Measurements from ENCODE around the gene CD38.
"Not testable (repeated sequence)": the region's sequence is repeated elsewhere in the genome, so short reads cannot be mapped to it uniquely, and the experiment has no call there.

Gene CD38

DNA sequence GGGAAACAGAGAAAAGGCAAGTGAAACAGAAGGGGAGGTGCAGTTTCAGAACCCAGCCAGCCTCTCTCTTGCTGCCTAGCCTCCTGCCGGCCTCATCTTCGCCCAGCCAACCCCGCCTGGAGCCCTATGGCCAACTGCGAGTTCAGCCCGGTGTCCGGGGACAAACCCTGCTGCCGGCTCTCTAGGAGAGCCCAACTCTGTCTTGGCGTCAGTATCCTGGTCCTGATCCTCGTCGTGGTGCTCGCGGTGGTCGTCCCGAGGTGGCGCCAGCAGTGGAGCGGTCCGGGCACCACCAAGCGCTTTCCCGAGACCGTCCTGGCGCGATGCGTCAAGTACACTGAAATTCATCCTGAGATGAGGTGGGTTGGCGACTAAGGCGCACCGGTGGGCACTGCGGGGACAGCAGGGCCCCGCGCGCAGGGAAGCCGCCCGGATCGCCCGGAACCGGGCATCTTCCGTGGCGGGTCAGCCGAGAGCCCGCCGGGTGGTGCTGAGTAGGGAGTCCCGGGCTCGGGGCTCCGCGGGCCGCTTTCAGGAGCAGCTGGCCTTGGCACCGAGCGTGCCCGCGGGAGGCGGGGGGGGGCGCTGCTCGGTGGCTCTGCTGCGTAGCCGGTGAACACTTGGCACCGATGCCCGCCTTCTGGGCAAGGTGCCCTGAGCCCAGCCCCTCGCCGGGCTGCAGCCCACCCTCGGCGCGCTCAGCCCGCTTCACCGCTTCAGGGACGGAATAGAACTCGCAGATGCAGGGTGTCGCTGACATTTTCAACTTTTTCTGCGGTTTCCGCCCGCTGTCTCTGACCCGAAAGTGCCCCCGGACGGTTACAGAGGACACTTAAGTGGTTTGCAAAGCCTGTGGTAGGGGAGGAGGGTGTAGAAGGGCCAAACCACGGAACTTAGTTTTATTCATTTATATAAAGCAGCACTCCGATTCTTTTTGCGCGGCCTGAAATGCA, at the start of gene CD38:
TSS of gene CD38 (plus strand) at position 40 of the 953 bp plus-strand sequence. CDS start at position 127, 87 bp downstream.
- peak; percentile 33 for DNase-seq (ENCODE audit: low read depth)

DNA sequence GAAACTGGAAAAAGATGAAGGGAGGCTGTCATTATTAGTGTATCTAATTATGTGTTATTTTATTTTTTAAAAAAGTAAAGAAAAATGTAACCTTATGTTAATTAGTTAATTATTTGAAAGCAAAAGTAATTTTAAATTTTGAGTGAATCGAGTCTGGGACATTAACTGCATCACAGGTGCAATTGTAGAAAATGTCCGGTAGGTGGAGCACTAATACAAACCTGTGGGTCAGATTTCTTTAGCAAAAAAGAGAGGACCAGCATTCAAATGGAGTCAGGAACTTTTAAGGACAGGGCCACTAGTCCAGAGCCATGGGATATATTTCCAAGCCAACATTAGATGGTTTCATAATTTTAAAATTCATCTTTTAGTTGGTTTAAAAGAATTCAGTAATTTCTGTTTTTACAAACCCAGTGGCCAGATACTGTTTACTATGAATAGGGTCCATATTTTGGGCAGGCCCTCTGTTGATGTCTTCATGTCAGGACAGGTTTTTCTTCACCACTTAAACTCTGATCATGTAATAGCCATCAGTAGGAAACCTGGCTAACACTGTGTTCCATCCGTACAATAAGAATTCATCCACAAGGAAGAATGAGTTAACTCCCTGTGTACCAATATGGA, 48.1 kb upstream of the CD38 start:
- DNase-seq (ENCODE audit: low read depth): peak; percentile 38

DNA sequence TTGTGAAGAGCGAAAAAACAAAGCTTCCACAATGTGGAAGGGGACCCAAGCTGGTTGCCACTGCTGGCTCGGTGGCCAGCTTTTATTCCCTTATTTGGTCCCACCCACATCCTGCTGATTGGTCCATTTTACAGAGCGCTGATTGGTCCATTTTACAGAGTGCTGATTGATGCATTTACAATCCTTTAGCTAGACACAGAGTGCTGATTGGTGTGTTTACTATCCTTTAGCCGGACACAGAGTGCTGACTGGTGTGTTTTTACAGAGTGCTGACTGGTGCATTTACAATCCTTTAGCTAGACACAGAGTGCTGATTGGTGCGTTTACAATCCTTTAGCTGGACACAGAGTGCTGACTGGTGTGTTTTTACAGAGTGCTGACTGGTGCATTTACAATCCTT, 45.1 kb upstream of the CD38 start:
- DNase-seq (ENCODE audit: low read depth): not testable (repeated sequence)

GRCh38 chr4:15735536-15735935, 42.6 kb upstream of the CD38 start:
- no peak for DNase-seq (ENCODE audit: low read depth)

GRCh38 chr4:15736514-15737050, 41.5 kb upstream of the CD38 start:
- no peak for DNase-seq (ENCODE audit: low read depth)

GRCh38 chr4:15737255-15737654, 40.9 kb upstream of the CD38 start:
- DNase-seq (ENCODE audit: low read depth): no peak

GRCh38 chr4:15738877-15739276, 39.3 kb upstream of the CD38 start:
- DNase-seq (ENCODE audit: low read depth): peak; percentile 63

- no peak for DNase-seq (ENCODE audit: low read depth)
Observed at GRCh38 chr4:15740764-15741404, 37.2 kb upstream of the CD38 start.

DNA sequence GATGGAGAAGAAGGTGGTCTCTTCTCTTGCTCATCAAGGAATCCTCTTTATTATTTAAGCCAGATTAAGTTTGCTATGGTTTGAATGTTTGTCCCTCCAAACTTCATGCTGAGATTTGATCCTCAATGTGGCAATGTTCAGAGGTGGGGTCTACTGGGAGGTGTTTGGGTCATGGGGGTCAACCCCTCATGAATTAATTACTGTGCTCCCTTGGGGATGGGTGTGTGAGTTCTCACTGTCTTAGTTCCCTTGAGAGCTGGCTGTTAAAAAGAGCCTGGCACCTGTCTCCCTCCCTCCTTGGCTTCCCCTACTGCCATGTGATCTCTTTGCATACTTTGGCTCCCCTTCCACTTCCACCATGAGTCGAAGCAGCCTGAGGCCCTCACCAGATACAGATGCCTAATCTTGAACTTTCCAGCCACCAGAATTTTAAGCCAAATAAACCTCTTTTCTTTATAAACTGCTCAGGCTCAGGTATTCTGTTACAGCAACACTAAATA, 36.0 kb upstream of the CD38 start:
- no peak for DNase-seq (ENCODE audit: low read depth)

GRCh38 chr4:15742637-15743036, 35.5 kb upstream of the CD38 start:
- no peak for DNase-seq (ENCODE audit: low read depth)

GRCh38 chr4:15744016-15744545, 34.0 kb upstream of the CD38 start:
- DNase-seq (ENCODE audit: low read depth): no peak

GRCh38 chr4:15746110-15746509, 32.0 kb upstream of the CD38 start:
- DNase-seq (ENCODE audit: low read depth): no peak

- DNase-seq (ENCODE audit: low read depth): no peak
Observed at GRCh38 chr4:15749001-15749400, 29.1 kb upstream of the CD38 start.

- no peak for DNase-seq (ENCODE audit: low read depth)
Observed at GRCh38 chr4:15751153-15751552, 27.0 kb upstream of the CD38 start.

DNA sequence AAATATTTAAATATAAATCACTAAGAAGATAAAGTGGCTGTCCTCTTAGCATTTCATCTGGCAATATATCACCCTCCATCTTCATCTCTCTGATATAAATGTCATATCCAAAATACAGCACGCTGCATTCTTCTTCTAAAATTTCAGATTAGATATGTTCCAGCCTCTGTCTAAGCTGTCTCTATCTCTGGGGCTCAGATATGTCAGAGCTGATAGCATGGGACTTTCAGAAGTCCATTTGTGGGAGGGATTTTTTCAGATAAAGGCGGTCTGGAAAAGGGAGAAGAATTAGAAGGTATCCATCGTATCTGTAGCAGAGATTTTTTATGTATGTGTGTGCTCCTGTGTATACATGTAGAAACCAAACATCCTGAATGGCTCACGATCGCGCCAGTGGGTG, 25.0 kb upstream of the CD38 start:
- DNase-seq (ENCODE audit: low read depth): no peak

DNA sequence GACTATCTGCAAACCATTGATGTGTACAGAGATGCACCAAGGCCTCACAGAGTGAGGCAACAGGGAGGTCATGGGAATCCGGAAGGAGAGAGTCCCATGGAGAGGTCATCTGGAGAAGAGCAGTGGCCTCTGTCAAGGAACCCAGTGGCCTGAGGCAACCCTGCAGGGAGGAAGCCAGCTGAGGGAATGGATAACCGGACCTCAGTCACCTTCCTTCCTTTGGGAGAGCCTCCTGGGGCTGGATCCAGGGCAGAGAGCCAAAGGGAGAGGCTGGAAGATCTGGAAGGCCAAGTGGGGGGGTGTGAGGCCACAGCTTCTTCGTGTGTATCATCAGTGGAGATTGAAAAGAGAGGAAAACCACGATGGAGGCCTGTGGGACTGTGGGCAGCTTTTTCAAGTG, 24.3 kb upstream of the CD38 start:
- no peak for DNase-seq (ENCODE audit: low read depth)

GRCh38 chr4:15754323-15754722, 23.8 kb upstream of the CD38 start:
- DNase-seq (ENCODE audit: low read depth): peak; percentile 88

GRCh38 chr4:15755321-15756155, 22.6 kb upstream of the CD38 start:
- peak; percentile 87 for DNase-seq (ENCODE audit: low read depth)

DNA sequence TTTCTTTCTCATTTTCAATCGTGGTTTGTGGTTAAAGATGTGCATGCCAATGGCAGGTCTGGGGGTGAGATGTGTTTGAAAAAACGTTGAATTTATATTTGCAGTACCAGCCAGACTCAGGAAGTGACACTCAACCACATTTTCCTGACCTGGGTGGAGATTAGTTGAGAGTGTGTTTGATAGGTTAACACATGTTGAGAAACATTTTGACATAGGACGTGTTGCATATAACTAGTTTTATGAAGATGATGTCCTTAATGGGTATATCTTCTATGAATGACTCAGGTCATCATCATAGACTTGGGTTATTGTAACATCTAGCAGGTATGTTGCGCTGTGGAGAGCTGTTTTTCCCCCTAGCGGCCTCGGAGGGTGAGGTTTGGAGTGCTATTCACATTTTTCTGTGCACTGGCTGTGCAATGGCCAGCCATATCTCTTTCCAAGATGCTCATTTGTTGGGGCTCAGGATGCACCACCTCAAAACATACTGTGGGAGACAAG, 21.7 kb upstream of the CD38 start:
- DNase-seq (ENCODE audit: low read depth): peak; percentile 73

GRCh38 chr4:15757054-15757453, 21.1 kb upstream of the CD38 start:
- no peak for DNase-seq (ENCODE audit: low read depth)

DNA sequence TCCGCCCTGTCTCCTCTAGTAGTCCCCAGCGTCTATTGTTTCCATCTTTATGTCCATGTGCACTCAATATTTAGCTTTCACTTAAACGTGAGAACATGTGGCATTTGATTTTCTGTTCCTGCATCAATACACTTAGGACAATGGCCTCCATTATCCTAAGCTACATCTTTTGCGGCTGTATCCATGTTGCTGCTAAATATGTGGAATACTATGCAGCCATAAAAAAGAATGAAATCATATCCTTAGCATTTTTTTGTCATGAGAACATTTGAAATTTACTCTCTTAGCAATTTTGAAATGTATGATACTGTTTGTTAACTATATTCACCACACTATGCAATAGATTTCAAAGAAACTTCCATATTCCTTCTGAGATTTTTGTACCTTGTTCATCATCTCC, 19.8 kb upstream of the CD38 start:
- no peak for DNase-seq (ENCODE audit: low read depth)
